Embryonic facial prominence (tissue), 1 donor: ENCODE data around the gene CGN.
A peak's percentile ranks its signal among the peaks of the same experiment; 100 is the strongest.

Experiments
- DNase-seq: peaks from one replicate; pipeline ENCODE4 v3.0.0-alpha.2; 2016; ENCODE audit errors: extremely low spot score

CGN gene

DNA sequence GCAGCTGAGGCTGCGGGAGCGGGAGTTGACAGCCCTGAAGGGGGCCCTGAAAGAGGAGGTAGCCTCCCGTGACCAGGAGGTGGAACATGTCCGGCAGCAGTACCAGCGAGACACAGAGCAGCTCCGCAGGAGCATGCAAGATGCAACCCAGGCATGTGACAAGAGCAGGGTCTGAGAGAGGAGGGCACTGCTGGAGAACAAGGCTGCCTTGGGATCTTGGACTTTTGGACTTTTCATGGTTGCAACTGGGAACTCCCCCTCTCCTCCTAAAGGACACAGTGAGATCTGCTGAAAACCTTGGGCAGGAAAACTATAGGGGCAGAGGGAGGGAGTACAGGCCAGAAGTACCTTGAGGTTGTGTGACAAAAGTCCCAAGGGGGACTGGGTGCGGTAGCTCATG, 13.5 kb downstream of the CGN start:
- DNase-seq: no peak

DNA sequence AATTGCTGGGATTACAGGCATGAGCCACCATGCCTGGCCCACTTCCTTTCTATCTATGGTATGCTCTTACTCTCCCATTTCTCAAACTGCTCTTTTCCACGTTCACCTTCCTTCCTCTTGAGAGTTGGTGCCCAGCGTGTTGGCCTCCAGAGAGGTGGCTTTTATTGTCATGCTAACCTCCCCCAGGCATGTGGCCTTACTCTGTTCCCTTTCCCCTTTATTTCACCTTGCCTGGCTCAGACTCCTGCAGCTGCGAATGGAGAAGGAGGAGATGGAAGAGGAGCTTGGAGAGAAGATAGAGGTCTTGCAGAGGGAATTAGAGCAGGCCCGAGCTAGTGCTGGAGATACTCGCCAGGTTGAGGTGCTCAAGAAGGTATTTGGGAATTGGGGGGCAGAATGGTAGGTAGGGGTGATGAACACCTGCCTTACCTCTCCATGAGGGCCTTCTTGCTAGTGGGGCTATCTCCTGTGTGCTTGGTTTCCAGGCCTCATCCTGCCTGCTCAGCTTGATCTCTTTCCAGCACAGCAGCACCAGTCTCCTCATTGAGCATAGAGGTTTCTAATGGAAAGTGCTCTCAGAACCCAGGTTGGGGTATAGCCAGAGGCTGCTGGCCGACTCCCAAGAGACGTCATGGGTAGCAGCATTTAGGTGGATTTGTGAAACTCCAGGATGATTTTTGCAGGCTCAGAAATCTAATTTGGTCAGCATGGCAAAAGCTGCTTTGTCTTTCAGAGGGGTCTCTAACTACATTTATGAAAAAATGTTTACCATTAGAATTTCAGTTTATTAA, 15.7 kb downstream of the CGN start:
- no peak for DNase-seq

DNA sequence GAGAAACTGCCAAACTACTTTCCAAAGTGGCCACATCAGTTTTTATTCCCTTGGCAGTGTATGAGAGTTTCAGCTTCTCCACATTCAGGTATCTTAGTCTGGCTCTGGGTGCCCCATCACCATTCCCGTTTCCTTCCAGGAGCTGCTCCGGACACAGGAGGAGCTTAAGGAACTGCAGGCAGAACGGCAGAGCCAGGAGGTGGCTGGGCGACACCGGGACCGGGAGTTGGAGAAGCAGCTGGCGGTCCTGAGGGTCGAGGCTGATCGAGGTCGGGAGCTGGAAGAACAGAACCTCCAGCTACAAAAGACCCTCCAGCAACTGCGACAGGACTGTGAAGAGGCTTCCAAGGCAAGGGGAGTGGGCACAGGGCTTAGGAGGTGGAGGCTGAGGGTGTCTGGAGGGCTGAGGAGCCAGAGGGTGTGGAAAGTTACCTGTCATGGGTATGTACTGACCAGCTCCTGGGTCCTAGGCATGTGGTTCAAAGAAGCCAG, 18.1 kb downstream of the CGN start:
- no peak for DNase-seq

DNA sequence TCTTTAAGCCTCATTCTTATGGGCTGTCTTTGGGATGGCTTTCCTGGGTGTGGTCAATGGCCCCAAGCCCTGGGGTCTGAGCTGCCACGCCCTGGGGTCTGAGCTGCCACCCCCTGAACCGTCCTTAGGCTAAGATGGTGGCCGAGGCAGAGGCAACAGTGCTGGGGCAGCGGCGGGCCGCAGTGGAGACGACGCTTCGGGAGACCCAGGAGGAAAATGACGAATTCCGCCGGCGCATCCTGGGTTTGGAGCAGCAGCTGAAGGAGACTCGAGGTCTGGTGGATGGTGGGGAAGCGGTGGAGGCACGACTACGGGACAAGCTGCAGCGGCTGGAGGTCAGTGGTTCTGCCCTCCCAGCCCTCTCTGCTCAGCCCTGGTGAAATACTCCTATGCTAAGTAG, 18.6 kb downstream of the CGN start:
- DNase-seq: no peak

DNA sequence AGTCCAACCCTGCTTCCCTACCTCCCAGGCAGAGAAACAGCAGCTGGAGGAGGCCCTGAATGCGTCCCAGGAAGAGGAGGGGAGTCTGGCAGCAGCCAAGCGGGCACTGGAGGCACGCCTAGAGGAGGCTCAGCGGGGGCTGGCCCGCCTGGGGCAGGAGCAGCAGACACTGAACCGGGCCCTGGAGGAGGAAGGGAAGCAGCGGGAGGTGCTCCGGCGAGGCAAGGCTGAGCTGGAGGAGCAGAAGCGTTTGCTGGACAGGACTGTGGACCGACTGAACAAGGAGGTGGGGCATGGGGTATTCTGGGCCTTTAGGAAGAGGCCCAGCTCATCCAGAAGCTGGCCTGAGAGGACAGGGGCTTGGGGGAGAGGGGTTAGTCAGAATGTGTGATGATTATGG, 19.3 kb downstream of the CGN start:
- DNase-seq: no peak

DNA sequence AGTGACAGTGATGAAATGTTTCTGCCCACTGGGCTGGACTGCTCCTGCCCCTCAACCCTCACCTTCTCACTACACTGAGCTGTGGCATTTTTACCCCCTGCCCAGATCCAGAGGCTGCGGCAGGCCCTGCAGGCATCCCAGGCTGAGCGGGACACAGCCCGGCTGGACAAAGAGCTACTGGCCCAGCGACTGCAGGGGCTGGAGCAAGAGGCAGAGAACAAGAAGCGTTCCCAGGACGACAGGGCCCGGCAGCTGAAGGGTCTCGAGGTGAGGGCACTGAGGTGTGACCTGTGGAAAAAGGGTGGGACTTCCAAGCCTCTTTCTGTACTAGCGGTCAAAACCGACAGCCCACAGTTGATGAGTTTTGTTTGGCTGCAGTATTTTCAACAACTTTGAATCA, 22.7 kb downstream of the CGN start:
- DNase-seq: no peak

DNA sequence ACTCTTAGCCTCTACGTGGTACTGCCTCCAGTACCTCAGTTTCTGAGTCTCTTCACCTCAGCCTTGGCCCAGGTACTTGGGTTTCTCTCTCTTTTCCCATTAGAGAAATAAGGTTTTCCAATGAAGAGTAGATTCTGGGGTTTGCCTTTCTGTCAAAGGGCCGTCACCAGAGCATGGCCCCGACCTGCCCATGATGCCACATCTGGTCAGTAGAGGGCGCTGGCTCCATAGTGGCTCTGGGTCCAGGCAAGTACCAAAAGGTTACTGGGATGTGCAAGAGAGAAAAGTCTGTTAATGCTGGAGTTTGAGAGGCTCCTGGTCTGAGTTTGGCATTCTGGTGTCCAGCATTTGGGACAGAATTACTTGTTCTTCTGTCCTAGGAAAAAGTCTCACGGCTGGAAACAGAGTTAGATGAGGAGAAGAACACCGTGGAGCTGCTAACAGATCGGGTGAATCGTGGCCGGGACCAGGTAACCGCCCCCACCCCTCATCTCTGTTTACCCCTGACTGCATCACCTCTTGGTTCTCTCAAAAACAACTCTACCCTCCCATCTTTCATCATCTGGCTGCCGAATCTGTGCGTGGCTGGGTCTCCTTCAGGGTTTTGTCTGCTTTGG, 23.6 kb downstream of the CGN start:
- no peak for DNase-seq

DNA sequence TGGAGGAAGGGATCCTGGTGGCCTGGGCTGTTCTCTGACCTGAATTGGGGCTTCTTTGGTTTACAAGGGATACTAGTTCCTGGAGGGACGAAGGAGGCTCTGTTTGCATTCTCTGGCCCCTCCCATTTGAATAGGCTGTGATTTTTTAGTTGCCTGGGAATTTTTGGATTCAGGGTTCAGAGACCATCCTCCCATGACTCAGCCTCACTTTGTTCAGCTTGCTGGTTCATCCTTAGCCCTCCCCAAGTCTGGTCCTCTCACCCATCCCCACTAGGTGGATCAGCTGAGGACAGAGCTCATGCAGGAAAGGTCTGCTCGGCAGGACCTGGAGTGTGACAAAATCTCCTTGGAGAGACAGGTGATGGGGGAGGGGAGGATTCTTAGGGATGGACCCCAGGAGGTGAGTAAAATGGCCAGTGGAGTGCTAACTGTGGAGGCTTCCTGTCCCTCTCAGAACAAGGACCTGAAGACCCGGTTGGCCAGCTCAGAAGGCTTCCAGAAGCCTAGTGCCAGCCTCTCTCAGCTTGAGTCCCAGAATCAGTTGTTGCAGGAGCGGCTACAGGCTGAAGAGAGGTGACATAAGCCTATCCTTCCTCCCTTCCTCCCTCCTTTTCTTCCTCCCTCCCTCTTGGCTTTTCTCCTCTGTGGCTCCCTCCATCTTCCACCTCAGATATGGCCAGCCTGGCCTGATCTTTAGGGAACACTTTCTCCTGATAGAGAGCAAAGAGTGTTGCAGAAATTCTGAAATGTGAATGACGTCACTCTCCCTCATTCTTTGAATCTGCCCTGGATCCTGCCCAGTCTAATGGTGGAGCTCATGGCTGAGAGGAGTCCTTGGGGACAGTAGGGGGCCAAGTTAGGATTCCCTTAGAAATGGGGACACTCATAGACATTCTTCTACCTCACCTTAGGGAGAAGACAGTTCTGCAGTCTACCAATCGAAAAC, 24.4 kb downstream of the CGN start:
- DNase-seq: no peak

DNA sequence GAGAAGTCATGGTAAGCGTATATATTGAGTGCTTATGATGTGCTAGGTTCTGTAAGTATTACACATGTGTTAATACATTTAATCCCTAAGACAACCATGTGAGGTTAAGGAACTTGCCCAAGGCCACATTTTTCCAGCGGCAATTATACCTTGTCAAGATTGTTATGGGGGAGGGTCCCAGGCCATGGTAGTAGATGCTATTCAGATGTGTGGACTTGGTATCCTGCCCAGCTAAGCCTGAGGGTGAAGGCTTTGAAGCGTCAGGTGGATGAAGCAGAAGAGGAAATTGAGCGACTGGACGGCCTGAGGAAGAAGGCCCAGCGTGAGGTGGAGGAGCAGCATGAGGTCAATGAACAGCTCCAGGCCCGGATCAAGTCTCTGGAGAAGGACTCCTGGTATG, 25.3 kb downstream of the CGN start:
- DNase-seq: no peak

DNA sequence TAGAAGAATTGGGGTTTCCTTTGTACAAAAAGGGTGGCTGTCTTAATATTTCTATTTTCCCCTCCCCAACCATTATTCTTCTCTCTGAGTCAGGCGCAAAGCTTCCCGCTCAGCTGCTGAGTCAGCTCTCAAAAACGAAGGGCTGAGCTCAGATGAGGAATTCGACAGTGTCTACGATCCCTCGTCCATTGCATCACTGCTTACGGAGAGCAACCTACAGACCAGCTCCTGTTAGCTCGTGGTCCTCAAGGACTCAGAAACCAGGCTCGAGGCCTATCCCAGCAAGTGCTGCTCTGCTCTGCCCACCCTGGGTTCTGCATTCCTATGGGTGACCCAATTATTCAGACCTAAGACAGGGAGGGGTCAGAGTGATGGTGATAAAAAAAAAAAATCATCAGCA, 25.9 kb downstream of the CGN start:
- DNase-seq: no peak

DNA sequence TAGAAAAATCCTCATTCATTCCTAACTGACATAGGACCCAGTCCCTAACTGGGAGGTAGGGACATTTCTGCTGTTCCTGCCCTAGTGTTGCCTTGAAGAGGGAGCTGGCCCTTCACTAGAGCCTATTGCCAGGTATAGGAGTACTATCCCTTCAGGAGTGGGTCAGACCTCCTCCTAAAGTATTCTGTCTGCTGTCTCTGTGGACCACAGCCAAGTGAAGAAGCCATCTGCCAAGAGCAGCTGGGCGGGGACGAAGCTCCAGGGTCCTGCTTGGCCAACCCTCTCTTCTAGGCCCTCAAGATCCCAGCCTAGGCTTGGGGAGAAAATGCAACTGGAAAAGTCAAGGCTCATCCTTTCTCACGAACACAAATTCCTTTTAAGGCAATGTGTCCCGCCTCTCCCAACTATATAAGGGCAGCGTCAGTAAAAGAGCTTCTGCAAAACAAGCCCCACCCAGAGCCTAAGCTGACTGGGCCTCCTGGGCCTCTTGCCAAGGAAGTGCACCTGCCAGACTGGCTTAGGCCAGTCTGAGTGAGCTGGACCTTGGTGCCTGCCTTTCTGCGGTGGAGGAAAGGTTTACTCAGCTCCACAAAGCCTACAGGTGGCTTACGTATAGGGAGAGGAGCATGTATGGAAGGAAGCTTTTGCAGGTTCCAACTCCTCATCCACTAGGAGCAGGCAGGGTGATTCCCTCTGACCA, 28.3 kb downstream of the CGN start:
- DNase-seq: no peak

DNA sequence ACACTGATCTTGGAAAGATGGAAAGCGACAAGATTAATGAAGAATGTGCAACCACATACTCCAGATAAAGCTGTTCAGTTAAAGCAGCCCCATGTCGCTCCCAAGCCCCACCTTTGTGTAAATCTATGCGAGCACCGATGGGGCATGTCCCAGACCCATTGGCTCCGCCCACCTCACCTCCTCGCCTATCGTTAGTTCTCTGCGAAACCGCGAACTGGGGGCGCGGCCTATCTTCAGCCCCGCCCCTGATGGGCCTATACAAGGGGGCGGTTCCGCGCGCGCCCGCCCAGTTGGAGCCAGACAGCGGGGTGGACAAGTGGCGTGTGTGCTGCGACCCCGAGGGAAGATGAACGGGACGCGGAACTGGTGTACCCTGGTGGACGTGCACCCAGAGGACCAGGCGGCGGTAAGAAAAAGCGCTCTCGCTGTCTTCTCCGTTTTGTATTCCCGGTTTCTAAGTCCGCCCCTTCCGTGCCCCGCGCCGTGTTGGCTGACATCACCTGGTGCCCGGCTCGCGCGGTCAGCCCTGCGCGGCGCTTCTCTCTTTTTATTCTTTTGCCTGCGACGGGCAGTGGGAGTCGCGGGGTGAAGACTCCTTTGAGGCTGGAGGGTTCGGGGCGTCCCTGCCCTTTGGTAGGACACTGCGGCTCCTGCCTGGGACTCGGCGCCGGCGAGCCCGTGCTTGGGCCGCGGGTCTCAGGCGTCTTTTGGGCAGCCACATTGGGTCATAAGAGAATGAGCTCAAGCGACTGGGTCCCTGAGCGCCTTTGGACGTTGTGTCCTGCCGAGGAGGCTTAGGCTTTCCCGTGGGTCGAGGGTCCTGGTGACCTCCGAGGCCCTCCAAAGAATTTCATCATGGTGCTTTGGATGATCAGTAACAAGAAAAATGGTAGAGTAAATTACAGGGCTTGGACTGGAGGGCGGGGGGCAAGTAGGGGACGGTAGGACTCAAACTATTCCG, 29.1 kb downstream of the CGN start, which contains the start of gene TUFT1:
TUFT1 (plus strand) TSS at position 289 of the 961 bp plus-strand sequence; CDS start at position 347, 58 bp downstream.
- DNase-seq: peak; percentile 74

DNA sequence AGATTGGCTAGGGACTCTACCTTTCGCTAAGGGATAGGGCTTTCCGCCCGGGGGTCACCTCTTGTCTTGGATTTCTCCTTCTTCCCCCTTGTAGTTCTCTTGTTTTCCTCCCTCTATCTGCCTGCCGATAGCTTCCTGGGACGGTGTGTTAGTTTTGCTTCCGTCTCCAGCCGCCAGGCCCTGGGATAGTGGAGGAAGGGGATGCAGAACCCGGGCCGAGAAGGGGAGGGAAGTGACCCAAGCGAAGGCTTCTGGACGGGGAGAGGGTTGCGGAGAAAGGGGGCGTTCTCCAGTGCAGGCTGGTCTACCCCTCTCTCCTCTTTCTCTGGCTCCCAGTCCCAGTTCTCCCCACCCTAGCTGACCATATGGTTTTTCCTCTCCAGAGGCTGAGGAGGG, 29.8 kb downstream of the CGN start:
- DNase-seq: no peak

DNA sequence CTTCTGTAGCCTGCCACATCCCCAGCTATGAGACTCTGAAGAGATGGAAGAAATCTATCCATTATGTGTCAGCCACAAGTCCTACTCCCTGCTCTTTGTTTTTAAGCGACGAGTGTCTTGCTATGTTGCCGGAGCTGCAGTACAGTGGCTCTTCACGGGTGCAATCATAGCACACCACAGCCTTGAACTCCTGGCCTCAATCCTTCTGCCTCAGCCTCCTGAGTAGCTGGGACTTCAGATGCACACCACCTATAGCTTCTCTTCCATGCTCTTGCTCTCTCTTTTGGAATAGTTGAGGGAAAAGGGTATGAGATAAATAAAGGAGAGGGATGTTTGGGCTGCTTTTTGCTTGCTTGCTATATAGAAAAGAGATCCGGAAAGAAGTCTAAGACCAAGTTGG, 30.6 kb downstream of the CGN start:
- no peak for DNase-seq

DNA sequence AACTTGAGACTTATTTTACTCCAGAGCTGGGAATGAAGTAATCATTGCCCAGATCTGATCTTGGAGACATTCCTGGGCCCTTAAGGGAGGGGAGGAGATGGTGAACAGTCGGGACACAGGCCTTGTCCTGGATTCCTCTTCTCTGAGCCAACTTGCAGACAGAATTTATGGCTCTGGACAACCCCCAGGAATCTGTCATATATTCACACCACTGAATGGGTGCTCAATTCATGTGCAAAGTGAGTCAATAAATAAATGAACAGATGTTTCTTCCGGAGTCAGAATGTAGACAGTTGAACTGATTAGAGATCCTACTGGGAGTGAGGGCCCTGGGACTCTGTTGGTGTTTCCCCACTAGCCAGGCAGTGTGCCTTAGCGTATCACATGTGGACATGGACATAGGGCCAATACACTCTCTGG, 31.5 kb downstream of the CGN start:
- no peak for DNase-seq

DNA sequence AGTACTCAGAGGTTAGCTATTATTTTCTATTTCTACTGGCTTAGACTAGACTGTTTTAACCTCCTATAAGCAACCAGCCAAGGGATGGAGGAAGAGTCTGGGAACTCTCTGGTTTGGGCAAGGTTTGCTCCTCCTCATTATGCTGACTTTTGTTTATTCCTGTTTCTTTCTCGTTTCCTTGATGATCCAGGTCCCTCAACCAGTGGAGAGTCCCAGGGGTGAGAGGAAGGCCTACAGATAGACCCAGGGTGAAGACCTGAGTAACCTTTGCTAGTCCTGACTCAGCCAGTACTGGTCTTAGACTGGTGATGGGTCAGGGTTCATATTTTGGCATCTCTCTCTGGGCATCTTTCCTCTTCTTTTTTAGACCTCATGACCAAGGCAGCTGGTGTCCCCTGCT, 34.4 kb downstream of the CGN start:
- DNase-seq: no peak

DNA sequence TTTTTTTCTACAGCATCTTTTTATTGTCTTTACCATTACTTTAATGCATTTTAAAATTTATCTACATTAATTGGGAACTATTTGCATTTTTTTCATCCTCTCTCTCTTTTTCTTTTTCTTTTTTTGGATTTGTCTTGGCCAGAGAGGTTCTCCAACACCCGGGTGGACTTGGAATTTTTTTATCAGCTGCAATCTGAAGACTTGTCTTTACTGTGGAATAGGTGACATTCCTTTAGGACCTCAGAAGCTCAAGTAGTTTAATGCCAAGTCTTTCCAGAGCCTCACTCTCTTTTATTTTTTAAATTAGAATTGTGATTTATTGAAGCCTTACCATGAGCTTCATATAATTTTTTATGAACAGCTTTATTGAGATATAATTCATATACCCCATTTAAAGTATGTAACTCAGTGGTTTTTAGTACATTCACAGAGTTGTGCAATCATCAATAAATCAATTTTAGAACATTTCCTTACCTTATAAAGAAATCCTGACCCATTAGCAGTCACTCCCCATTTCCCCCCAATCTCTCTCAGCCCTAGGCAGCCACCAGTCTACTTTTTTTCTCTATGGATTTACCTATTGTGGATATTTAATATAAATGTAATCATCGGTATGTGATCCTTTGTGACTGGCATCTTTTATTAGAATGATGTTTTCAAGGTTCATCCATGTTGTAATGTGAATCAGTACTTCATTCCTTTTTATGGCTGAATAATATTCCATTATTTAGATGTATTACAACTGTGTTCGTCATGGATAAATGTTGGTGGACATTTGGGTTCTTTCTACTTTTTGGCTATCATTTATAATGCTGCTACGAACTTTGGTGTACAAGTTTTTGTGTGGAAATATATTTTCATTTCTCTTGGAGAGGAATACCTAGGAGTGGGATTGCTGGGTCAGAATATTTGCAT, 35.1 kb downstream of the CGN start:
- no peak for DNase-seq

DNA sequence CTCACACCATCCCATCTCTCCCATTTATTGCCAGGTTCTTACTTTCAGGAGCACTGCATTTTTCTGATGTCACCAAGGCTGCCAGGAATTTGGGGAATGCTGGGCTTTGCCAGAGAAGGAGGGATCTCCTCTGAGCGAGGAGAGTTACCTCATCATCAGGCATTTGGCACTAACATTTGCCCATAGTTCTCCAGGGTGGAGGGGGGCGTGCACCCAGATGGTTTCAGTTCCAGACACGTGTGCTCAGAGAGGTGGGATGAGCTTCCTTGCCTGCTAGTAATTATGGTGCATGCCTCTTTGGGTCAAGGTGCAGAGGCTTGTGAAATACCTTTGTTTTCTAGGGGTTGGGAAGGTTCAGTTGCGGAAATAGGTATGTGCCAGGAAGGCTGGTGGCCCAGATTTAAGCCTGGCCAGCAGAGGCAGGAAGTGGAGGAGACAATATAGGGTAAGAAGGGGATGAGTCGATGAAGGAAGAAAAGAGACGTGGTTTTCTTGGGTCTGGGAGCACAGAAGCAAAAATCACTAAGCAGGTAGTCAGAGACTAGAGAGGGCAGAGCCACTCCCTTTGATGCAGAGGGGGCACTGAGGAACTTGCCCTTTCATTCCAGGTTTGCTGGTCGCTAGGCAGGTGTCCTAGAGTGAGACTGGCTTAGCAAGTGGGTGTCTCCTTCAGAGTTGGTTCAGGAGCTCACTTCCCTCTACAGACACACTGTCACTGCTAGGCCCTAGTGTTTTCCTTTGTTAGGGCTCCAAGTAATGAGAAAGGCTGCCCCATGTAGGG, 36.1 kb downstream of the CGN start:
- peak; percentile 48 for DNase-seq

DNA sequence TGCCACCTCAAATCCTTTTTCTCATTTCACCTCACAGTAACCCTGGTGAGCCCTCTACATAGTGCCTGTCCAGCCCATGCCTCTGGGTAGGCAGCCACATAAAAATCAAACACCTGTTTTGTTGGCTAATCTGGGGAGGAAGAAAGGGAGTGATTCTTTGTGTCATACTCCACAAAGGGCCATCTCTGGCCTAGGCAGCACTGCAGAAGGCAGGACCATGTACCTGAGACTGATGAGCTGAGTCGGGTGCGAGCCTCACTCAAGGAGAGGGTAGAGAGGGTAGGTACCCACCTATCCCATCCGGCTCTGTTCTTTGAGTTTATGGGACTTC, 36.7 kb downstream of the CGN start:
- no peak for DNase-seq
